Measurements from ENCODE around the gene HLTF. TPM values are rescaled to one million over a fixed set of nuclear protein-coding genes. Genes with fewer than 3 reads are reported as not detected.
A peak's percentile ranks its signal among the peaks of the same experiment; 100 is the strongest.

The HLTF gene
- total RNA-seq, 4 donors from 2014 or later = 40.9 to 53.1 (median 47.7) TPM

GRCh38 chr3:148998715-148999423, 87.5 kb downstream of the HLTF start:
- DNase-seq = no peak
- no peaks in the 10 kb centered on the region for H3K4me1 ChIP-seq
- H3K27ac ChIP-seq = no peak overlapping the region
- H3K9me3 ChIP-seq = no peaks in the 10 kb centered on the region
- no peaks in the 10 kb centered on the region for H3K27me3 ChIP-seq
- TF ChIP-seq POLR2A (IDR thresholded peaks at IDR 0.05) (no peak), CTCF (IDR thresholded peaks at IDR 0.05) (no peak)
- peaks cover 11 to 16% of the 10 kb centered on the region in 2 donors for H3K36me3 ChIP-seq
- no peak overlapping the region for H3K4me3 ChIP-seq (replicated peaks in 1 of 3)
- WGBS, 2 donors = 62 to 66% methylated on average over 7 of the region's 7 CpGs
- intact Hi-C loops (cut with DNase I) = no loop called here

- no peak overlapping the region for H3K4me3 ChIP-seq (replicated peaks in 1 of 3)
- H3K27ac ChIP-seq = no peak overlapping the region
- no peaks in the 10 kb centered on the region for H3K9me3 ChIP-seq
- no peaks in the 10 kb centered on the region for H3K27me3 ChIP-seq
- H3K36me3 ChIP-seq = peaks cover 11 to 16% of the 10 kb centered on the region in 2 donors
- no peaks in the 10 kb centered on the region for H3K4me1 ChIP-seq
- 92% methylated on average over 5 of the region's 5 CpGs for WGBS, 2 donors
- DNase-seq = no peak
- TF ChIP-seq POLR2A (IDR thresholded peaks at IDR 0.05) = no peak
- intact Hi-C loops (cut with DNase I) = no loop called here
These were observed 88.0 kb downstream of the HLTF start for GRCh38 chr3:148998297-148998696.

GRCh38 chr3:148997623-148998022, 88.7 kb downstream of the HLTF start:
- peaks cover 0 to 4% of the 10 kb centered on the region in 2 donors for H3K4me1 ChIP-seq
- no peak overlapping the region for H3K4me3 ChIP-seq (replicated peaks in 1 of 3)
- WGBS, 2 donors = 94 to 97% methylated on average over 1 of the region's 1 CpG
- H3K27me3 ChIP-seq = no peaks in the 10 kb centered on the region
- H3K9me3 ChIP-seq = no peaks in the 10 kb centered on the region
- peaks cover 11 to 16% of the 10 kb centered on the region in 2 donors for H3K36me3 ChIP-seq
- TF ChIP-seq POLR2A (IDR thresholded peaks at IDR 0.05) (no peak), CTCF (IDR thresholded peaks at IDR 0.05) (no peak)
- intact Hi-C loops (cut with DNase I) = no loop called here
- no peak overlapping the region for H3K27ac ChIP-seq
- DNase-seq = no peak

GRCh38 chr3:148992635-148993255, 93.6 kb downstream of the HLTF start:
- no peak for TF ChIP-seq CTCF (IDR thresholded peaks at IDR 0.05)
- TF ChIP-seq POLR2A (IDR thresholded peaks at IDR 0.05) = no peak
- Histone ChIP-seq H3K27me3 (no peaks in the 10 kb centered on the region), H3K27ac (no peak overlapping the region), H3K9me3 (no peaks in the 10 kb centered on the region), H3K4me3 (replicated peaks in 1 of 3) (peak overlapping the region in 1 of 3 donors; percentile 79), H3K36me3 (peaks cover 11 to 16% of the 10 kb centered on the region in 2 donors), H3K4me1 (peaks cover 0 to 6% of the 10 kb centered on the region in 2 donors)
- WGBS, 2 donors = 91 to 92% methylated on average over 10 of the region's 10 CpGs
- DNase-seq = peak in 1 of 2 donors; percentile 9
- intact Hi-C loops (cut with DNase I) = no loop called here

- Histone ChIP-seq H3K4me3 (replicated peaks in 1 of 3) (peak overlapping the region; percentile 74 to 79 (median 78)), H3K4me1 (peaks cover 0 to 6% of the 10 kb centered on the region in 2 donors), H3K36me3 (peaks cover 11 to 16% of the 10 kb centered on the region in 2 donors), H3K27ac (peak overlapping the region; percentile 84 to 91 (median 86)), H3K27me3 (no peaks in the 10 kb centered on the region), H3K9me3 (no peaks in the 10 kb centered on the region)
- peak; percentile 45 for DNase-seq
- WGBS, 2 donors = 16 to 39% methylated on average over 3 to 6 of the region's 34 CpGs
- no peak for TF ChIP-seq POLR2A (IDR thresholded peaks at IDR 0.05)
- no peak for TF ChIP-seq CTCF (IDR thresholded peaks at IDR 0.05)
- intact Hi-C loops (cut with DNase I) = no loop called here
These were observed 94.2 kb downstream of the HLTF start for GRCh38 chr3:148992027-148992634.

Data from thyroid gland (tissue), 4 donors.